Stomach smooth muscle (tissue), 2 donors: ENCODE results near the gene CLSTN2.

Experiments used
- H3K27ac ChIP-seq: one replicate; pipeline ENCODE4 v1.7.0; 2013; ENCODE audit warnings: mild to moderate bottlenecking, low read length, inconsistent platforms
- H3K27me3 ChIP-seq, 2 donors: one replicate each; pipeline ENCODE4 v1.7.0; 2013; ENCODE audit warnings: low read length in 2 of 2; ENCODE audit not compliant: insufficient read depth in 2 of 2, control insufficient read depth in 1 of 2
- H3K36me3 ChIP-seq, 2 donors: one replicate each; pipeline ENCODE4 v1.7.0; 2013; ENCODE audit warnings: low read length in 2 of 2; ENCODE audit not compliant: control insufficient read depth in 2 of 2, insufficient read depth in 2 of 2
- H3K4me1 ChIP-seq: one replicate; pipeline ENCODE4 v1.7.0; 2013; ENCODE audit warnings: low read length; ENCODE audit not compliant: control insufficient read depth, insufficient read depth
- H3K4me3 ChIP-seq, 2 donors: one replicate each; pipeline ENCODE4 v1.7.0; 2013; ENCODE audit warnings: low read length in 2 of 2
- H3K9ac ChIP-seq, 2 donors: one replicate each; pipeline ENCODE4 v1.7.0; 2013; ENCODE audit warnings: low read length in 2 of 2, mild to moderate bottlenecking in 1 of 2
- H3K9me3 ChIP-seq, 2 donors: one replicate each; pipeline ENCODE4 v1.7.0; 2013; ENCODE audit warnings: low read length in 2 of 2; ENCODE audit not compliant: control insufficient read depth in 2 of 2
- donor health status: healthy.
- donor health status: Pancreatic carcinoma.

CLSTN2 gene

DNA sequence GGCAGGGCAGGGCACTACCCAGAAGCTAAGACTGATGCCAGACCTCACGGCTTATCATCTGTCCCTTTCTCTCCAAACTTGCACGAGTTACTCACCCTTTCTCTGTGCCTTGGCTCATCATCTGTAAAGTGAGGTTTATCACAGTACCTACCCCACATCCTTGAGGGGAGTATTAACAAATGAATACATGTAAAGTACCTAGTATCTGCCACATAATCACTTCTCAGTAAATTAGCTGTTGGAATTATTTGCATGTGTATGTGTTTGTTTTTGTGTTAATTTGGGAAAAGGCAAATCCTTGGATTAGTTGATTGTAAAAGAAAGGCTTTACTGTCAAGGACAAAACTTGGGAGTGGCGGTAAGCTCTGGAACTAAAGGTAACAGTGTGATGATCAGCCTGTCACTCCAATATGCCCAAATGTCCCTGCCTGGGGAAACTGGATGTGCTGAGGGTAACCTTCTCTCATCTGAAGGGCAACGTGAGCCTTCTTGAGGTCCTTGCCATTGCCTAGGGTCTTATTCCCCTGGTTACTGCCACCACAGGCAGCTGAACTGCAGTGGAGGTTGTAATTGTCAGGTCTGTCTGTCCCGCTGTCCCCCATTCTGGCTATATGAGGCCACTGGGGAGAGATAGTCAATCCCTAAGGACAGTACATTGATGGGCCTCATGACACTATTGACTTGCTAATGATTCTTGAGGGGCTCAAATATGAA lies 269.4 kb downstream of the CLSTN2 start:
- Histone ChIP-seq H3K9me3 (no peaks in the 10 kb centered on the region), H3K9ac (no peak overlapping the region), H3K36me3 (no peaks in the 10 kb centered on the region), H3K4me1 (no peaks in the 10 kb centered on the region), H3K27me3 (peaks cover 2% of the 10 kb centered on the region in 2 donors), H3K27ac (no peak overlapping the region), H3K4me3 (no peak overlapping the region)

DNA sequence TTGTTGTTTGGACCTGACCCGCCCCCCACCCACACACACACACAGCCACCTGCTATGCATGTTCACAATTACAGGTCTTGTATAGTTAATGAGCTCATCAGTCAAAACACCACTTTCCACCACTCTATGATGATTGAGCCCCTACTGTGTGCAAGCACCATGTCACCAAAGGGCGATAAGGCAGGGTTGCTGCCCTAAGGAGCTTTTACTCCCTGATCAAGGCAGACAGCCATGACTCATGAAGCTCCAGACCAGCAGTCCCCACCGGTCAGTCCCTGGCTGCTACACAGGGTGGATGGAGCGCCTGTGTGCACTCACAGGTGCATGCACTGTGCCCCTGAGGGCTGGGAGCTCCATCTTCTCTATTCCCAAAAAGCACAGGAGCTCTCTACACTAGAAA lies 270.6 kb downstream of the CLSTN2 start:
- Histone ChIP-seq H3K27me3 (peaks cover 2% of the 10 kb centered on the region in 2 donors), H3K9me3 (no peaks in the 10 kb centered on the region), H3K9ac (no peak overlapping the region), H3K4me3 (no peak overlapping the region), H3K27ac (no peak overlapping the region), H3K4me1 (no peaks in the 10 kb centered on the region), H3K36me3 (no peaks in the 10 kb centered on the region)

DNA sequence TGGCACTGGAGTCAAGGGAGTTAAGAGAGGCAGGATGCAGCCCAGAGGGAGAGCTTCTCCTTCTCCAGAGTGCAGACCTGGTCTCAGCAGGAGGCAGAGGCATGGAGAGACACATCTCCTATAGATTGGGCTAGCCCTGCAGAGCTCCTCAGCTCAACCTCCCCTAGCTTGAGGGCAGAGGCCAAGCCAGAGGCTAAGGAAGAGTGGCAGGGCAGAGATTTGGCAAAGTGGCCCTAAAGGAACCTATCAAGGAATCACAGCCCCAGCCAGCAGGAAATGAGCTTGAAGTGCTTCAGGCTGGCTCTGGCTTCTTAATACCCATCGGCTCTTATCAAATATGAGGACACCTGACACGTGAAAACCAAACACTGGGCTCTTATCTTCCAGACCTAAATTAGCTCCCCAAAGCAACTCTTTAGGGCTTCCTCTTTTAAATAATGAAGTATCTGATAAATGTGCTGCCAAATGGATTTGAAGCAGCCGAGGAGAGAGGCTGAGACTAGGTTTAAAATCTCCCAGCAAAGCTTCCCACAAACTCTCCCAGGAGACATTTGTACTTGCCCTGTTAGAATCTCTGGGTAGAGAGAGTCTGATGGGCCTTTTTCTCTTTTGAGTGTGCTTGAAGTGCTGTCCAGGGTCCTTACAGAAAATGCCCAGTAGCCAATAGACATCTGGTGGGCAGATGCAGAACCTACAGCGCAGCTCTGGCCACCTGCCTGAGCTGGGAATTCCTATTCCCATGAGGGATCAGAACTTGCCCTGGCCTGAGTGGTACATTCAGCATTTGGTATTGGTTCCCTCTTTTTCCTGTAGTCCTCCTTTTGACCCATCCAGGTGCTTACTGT lies 271.4 kb downstream of the CLSTN2 start:
- peaks cover 2% of the 10 kb centered on the region in 2 donors for H3K27me3 ChIP-seq
- H3K4me3 ChIP-seq: no peak overlapping the region
- no peaks in the 10 kb centered on the region for H3K4me1 ChIP-seq
- no peak overlapping the region for H3K27ac ChIP-seq
- H3K9ac ChIP-seq: no peak overlapping the region
- no peaks in the 10 kb centered on the region for H3K9me3 ChIP-seq
- H3K36me3 ChIP-seq: no peaks in the 10 kb centered on the region

DNA sequence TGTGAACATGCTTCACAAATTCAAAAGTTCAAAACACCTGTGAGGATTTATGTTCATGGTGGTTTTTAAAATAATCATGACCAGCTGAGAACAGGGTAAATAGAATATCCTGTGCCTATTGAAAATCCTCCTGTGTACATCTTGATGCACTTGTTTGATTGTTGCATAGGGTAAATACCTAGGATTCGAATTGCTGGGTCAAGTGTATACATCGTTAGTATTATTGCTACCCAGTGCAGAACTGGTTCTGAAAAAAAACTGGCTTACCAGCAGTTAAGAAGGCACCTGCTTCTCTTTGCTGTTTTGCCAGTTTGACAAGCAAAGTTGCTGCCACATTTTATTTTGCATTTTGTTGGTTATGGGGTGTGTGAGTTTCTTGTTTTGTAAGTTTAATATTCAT lies 272.6 kb downstream of the CLSTN2 start:
- Histone ChIP-seq H3K9ac (no peak overlapping the region), H3K4me3 (no peak overlapping the region), H3K4me1 (no peaks in the 10 kb centered on the region), H3K9me3 (no peaks in the 10 kb centered on the region), H3K27ac (no peak overlapping the region), H3K36me3 (no peaks in the 10 kb centered on the region), H3K27me3 (peaks cover 2% of the 10 kb centered on the region in 2 donors)

DNA sequence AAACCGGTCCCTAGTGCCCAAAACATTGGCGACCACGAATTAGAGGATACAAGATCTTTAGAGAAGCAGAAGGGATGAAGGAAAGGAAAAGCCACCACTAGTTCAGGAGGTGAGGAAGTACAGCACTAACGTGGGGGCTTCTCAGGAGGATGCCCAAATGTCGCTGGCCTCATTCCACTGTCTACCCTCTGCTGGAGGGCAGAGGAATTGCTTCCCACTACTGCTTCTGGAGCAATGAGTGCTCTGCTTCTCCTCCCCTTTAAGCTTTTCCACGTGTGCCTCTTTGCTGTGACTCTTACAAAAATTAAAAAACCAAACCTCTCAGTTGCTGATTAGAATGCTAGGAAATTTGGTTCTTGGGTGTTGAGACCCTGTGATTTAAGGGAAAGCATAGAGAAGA lies 281.3 kb downstream of the CLSTN2 start:
- Histone ChIP-seq H3K27me3 (no peaks in the 10 kb centered on the region), H3K9ac (no peak overlapping the region), H3K4me1 (no peaks in the 10 kb centered on the region), H3K9me3 (no peaks in the 10 kb centered on the region), H3K4me3 (no peak overlapping the region), H3K36me3 (no peaks in the 10 kb centered on the region), H3K27ac (no peak overlapping the region)

DNA sequence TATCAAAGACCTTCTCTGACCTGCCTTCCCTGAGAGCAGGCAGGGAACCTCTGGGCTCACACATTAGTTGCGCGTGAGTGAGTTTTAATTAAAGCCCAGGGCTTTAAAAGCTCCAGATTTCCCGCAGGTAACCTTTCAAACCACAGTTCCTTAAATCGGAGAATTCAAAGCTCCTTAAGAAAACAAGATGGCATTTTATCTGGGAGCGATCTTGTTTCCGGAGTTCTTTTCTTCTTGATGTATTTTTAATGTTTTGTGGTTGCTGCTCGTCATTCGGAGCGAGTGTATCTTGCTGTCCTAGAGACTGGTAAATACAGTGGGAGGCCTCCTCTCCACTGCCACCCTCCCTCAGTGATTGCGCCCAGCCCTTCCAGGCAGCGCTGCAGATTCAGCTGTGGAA lies 284.3 kb downstream of the CLSTN2 start:
- H3K4me3 ChIP-seq: no peak overlapping the region

DNA sequence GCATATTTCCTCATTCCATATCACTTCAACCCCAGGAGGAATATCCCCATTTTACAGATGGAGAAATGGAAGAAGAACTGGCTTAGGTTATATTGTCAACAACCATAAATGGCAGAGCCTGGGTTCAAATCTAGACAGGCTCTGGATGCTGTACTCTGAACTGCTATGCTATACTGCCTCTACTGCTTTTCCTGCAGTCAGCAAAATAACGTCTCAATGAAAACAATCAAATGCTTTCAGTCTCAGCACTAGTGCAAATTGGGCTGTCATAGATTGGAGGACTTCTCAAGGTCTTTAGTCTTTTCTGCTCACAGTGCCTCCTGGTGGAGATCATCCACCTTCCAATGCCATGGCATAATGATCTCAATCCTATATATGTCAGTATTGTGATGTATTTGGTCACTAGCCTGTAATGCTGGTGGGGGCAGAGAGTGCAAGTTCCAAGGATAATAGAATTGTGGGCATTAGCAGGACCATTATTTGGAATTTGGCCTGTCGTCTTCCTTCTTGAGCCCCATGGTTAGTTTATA lies 285.0 kb downstream of the CLSTN2 start:
- no peak overlapping the region for H3K4me3 ChIP-seq
- H3K4me1 ChIP-seq: no peaks in the 10 kb centered on the region
- no peaks in the 10 kb centered on the region for H3K27me3 ChIP-seq
- H3K9me3 ChIP-seq: no peaks in the 10 kb centered on the region
- no peaks in the 10 kb centered on the region for H3K36me3 ChIP-seq
- no peak overlapping the region for H3K9ac ChIP-seq
- no peak overlapping the region for H3K27ac ChIP-seq

More for the DNA sequence above, 284.3 kb downstream of the CLSTN2 start:
- Histone ChIP-seq H3K36me3 (no peaks in the 10 kb centered on the region), H3K9me3 (no peaks in the 10 kb centered on the region), H3K4me1 (no peaks in the 10 kb centered on the region), H3K9ac (no peak overlapping the region), H3K27me3 (no peaks in the 10 kb centered on the region), H3K27ac (no peak overlapping the region)

DNA sequence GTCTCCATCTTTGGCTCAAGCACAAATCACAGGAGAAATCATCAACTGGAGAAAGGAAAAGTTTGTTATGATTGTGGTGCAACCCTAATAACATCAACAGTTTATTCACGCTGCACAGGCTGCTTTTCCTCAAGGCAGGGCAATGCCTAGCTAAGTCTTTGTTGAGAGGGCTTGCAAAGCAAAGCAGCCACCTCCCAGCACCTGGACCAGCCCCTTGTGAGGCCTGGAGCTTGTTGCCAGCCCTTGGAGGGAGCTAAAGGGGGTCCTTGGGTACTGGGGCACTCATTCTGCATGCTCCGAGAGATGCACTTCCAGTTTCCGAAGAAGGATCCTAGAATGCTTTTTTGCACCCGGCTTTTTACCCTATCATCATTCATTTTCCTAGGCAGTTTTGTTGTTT lies 288.2 kb downstream of the CLSTN2 start:
- H3K4me1 ChIP-seq: no peaks in the 10 kb centered on the region
- H3K9me3 ChIP-seq: no peaks in the 10 kb centered on the region
- H3K27ac ChIP-seq: no peak overlapping the region
- no peak overlapping the region for H3K9ac ChIP-seq
- no peaks in the 10 kb centered on the region for H3K36me3 ChIP-seq
- no peak overlapping the region for H3K4me3 ChIP-seq
- H3K27me3 ChIP-seq: no peaks in the 10 kb centered on the region

DNA sequence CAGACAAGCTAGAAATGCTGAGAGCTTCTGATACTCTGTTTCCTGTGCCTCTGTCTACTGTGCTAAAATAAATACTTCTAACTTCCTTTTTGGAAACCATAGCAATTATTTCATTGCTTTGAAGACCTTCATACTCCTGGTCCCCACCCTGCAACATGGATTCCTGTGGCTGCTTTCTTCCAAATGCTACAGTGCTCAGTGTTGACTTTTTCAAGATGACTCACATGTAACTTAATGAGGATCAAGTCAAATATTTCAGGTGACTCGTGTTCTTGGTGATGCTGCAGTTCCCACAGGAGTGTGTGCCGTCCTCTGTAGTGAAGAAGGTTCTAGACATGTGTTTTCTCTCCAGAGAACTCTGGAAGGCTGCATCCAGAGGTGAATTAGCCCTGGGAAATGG lies 288.6 kb downstream of the CLSTN2 start:
- H3K4me1 ChIP-seq: no peaks in the 10 kb centered on the region
- no peak overlapping the region for H3K4me3 ChIP-seq
- H3K27me3 ChIP-seq: no peaks in the 10 kb centered on the region
- H3K36me3 ChIP-seq: no peaks in the 10 kb centered on the region
- H3K9ac ChIP-seq: no peak overlapping the region
- no peaks in the 10 kb centered on the region for H3K9me3 ChIP-seq
- H3K27ac ChIP-seq: no peak overlapping the region

DNA sequence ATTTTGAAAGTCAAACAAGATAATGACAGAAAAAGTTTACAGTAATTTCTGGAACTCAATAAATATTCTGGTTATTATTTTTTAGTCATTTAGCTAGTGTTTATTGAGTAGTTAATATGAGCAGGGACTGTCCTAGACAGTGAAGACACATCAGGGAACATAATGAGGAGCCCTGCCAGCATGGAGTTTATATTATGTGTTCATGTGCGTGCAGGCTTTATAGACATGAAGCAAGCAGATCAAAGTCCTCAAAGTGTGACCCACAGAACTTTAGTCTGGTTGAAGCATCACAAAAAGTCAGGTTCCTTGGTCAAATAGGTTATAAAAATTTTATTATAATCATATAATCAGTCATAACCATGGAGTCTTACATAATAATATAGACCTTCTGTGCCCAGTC lies 289.3 kb downstream of the CLSTN2 start:
- no peak overlapping the region for H3K4me3 ChIP-seq
- H3K27ac ChIP-seq: no peak overlapping the region
- no peaks in the 10 kb centered on the region for H3K9me3 ChIP-seq
- H3K36me3 ChIP-seq: no peaks in the 10 kb centered on the region
- no peaks in the 10 kb centered on the region for H3K4me1 ChIP-seq
- H3K27me3 ChIP-seq: no peaks in the 10 kb centered on the region
- H3K9ac ChIP-seq: no peak overlapping the region

DNA sequence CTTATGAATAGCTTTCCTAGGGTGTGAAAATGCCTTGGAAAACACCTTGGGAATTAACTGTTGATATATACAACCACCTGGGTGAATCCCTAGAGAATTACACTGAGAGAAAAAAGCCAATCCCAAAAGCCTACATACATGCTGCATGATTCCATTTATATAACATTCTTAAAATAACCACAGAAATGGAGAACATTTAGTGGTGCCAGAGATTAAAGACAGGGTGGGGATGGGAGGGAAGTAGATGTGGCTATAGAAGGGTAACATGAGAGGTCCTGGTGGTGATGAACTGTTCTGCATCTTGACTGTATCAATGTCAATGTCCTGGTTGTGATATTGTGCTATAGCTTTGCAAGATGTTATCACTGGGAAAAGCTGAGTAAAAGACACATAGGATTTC lies 291.0 kb downstream of the CLSTN2 start:
- H3K27me3 ChIP-seq: no peaks in the 10 kb centered on the region
- no peaks in the 10 kb centered on the region for H3K36me3 ChIP-seq
- no peaks in the 10 kb centered on the region for H3K4me1 ChIP-seq
- no peak overlapping the region for H3K9ac ChIP-seq
- H3K27ac ChIP-seq: no peak overlapping the region
- no peak overlapping the region for H3K4me3 ChIP-seq
- H3K9me3 ChIP-seq: no peaks in the 10 kb centered on the region
